Fibroblast of skin of left quadriceps (primary cell): ENCODE measurements around the gene ZNF793.

ENCODE experiments used
- DNase-seq, 2 experiments: peaks; one replicate each; pipeline ENCODE4 v3.0.0-alpha.2; 2013; ENCODE audit warnings: low read depth in 2 of 2

Gene ZNF793

DNA sequence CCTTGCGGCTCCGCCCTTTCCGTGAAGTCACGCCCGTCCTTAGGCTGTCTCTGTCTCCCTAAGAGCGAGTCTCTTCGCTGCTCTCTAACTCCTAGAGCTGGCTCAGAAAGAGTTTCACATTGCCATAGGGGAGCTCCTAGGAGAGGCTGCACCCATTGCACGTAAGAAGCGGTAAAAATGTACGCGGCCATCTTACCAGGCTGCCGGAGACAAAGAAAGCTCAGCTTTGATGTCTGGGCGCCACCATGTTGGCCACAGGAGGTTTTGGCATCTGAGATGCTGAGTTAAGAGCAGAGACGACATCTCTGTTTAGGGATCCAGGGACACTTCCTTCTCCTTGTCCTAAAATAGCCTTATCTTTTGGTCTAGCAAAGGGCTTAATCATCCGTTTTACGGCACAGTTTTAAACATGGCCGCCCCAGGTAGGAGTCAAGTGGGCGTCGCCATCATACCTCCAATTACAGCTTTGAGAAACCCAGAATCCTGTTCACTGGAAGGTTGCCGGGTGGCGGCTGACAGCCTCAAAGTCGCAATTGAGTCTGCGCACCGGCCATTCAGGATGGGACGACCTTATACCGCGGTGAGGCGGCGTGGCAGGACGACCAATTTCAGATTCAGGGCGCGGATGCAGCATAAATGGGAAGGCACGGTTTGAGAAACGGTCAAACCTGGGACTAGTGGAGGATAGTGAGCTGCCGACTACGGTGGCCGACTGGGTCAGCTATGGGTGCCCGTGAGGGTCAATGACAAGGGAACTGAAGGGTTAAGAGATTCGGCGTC, at the start of gene ZNF793:
Gene ZNF793, plus strand, starts transcription at position 553 of the 780 bp plus-strand sequence. CDS start 16,501 bp downstream, outside the sequence.
- DNase-seq: peak; percentile 55 to 58

DNA sequence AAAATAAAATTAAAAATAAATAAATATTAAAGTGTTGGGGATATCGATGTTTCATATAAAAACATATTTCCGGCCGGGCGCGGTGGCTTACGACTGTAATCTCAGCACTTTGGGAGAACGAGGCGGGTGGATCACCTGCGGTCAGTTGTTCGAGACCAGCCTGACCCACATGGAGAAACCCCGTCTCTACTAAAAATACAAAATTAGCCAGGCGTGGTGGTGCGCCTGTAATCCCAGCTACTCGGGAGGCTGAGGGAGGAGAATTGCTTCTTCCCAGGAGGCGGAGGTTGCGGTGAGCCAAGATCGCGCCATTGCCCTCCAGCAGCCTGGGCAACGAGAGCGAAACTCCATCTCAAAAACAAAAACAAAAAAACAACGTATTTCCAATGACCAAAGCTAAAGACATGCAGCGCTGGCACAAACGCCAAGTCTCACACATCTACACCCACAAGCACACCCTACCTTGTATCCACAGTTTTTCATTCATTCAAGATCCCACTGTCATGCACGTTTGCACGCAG, 40.4 kb upstream of the ZNF793 start:
- no peak for DNase-seq

- DNase-seq: peak; percentile 88
These were observed 39.7 kb upstream of the ZNF793 start, which contains the start of gene ZNF569 for GRCh38 chr19:37466798-37467607. ZNF569 (minus strand) TSS chr19:37467444; CDS start chr19:37444921, 22,523 bp downstream.

DNA sequence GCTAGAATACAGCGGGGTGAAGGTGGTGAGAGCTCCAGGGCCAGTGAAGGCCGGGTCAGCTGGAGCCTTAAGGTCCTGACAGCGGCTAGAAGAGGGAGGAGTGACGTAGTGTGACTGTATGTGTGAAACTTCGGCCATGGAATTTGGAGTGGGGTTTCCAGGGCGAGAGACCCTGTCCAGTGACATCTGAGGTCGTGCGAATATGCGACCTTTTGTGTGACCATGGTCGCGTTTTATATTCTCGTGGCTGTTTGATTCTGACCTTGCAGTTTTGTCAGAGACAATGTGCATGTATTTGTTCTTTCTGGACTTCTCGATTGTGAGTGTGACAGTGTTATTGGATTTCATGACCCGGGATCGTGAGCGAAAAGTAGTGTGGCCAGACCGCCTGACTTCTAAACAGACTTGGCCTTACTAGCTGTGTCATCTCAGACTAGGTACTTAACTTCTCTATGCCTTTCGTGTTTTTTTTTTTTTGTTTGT, 39.1 kb upstream of the ZNF793 start:
- no peak for DNase-seq

DNA sequence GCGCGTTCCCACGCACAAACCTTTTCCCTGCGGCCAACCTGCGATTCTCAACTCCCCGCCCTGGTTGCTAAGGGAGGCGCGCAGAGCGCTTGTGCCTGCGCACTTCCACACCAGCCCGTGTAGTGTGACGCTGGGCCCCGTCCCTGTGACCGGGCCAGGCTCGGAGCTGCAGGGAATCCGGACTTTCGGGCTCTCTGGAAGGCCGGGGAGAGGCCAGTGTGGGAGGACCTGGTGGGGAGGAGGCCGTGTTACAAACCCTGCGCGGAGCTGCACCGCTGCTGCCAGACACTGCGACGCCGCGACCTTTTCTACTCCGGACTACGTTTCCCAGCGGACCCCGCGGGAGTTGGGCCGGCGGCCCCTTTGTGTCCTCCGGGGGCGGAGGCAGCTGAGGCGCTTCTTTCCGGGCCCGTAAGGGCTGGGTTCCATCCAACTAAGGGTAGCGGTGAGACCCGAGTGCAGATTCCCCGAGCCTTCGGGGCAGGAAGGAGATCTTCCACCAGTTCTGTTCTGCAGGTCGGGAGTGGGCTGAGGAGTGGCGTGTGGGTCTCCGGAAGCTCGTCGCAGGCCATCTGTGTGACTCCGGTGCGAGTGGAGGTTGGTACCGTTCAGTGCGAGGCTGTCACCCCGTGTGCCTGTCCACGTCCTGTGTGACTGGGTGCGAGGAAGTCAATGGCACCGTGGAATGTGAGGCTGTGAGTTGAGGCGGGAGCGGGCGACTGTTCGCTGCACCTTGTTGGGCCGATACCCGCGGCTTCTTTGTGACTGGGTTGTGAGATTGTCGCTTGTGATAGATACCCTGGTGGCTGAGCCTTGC, 37.6 kb upstream of the ZNF793 start, which contains the start of gene ZNF570:
Gene ZNF570, plus strand, starts transcription at position 396 of the 817 bp plus-strand sequence. CDS start 999 bp downstream, outside the sequence.
- DNase-seq: peak; percentile 70 to 71

DNA sequence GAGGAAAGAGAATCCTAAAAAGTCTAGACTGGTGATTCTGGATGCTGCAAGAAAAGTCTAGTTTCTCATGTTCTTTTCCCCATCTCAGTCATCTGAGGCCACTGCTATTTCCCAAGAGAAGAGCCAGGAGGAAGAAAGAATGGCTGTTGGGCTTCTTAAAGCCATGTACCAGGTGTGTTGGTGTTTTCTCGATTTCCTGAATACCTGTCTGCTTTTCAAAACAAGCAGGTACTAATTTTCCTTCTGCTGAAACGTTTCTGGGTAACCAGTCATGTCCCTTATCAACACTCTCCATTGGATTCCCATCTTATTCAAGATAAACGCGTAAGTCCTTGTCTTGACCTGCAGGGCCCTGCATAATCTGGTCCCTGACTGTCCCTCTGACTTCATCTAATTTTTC, 36.5 kb upstream of the ZNF793 start:
- DNase-seq: no peak

DNA sequence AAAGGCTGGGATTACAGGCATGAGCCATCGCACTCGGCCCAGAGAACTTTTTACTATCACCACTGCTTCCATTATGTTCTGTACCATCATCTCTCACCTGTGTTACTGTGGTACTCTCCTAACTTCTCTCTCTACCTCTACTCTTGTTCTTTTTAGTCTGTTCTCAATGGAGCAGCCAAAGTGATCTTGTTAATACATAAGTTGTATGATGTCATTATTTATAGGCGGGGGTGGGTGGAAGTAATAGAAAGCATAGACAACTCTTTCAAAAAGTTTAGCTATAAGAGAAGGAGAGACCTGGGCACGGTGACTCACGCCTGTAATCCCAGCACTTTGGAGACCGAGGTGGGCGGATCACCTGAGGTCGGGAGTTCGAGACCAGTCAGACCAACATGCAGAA, 34.6 kb upstream of the ZNF793 start:
- no peak for DNase-seq

- no peak for DNase-seq
These were observed 22.2 kb upstream of the ZNF793 start for GRCh38 chr19:37484406-37485168.

- no peak for DNase-seq
These were observed 14.5 kb upstream of the ZNF793 start for GRCh38 chr19:37492213-37492612.

- DNase-seq: no peak
These were observed 767 bp upstream of the ZNF793 start for GRCh38 chr19:37505958-37506386.

DNA sequence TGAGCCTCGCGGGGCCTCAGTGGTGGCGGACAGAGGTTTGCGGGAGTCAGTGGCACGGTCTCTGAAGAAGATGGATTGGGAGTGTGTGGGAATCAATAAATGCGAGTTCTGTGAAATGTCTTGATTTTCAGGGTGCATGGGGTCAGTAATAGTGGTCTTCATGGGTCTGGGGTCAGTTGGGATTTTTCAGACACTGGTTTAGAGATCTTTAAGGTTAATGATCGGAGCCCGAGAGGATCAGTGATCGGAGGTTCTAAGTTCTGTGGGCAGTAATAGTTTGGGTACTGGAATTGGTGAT, 377 bp downstream of the ZNF793 start:
- no peak for DNase-seq

DNA sequence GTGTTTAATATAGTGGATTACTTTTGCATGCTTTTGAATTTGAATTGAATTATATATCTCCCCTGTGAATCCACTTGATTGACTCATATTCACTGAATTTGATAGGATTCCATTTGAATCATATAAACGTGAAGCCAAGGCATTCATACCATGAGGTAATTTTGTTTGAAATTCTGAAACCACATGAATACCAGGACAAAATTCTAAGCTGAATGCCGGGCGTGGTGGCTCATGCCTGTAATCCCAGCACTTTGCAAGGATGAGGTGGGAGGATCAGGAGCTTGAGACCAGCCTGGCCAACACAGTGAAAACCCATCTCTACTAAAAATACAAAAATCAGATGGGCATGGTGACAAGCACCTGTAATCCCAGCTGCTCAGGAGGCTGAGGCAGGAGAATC, 4.4 kb downstream of the ZNF793 start:
- no peak for DNase-seq

- no peak for DNase-seq
These were observed 5.1 kb downstream of the ZNF793 start for GRCh38 chr19:37511821-37512220.

GRCh38 chr19:37513397-37513796, 6.7 kb downstream of the ZNF793 start:
- DNase-seq: no peak

- DNase-seq: no peak
These were observed 13.2 kb downstream of the ZNF793 start for GRCh38 chr19:37519890-37520289.

DNA sequence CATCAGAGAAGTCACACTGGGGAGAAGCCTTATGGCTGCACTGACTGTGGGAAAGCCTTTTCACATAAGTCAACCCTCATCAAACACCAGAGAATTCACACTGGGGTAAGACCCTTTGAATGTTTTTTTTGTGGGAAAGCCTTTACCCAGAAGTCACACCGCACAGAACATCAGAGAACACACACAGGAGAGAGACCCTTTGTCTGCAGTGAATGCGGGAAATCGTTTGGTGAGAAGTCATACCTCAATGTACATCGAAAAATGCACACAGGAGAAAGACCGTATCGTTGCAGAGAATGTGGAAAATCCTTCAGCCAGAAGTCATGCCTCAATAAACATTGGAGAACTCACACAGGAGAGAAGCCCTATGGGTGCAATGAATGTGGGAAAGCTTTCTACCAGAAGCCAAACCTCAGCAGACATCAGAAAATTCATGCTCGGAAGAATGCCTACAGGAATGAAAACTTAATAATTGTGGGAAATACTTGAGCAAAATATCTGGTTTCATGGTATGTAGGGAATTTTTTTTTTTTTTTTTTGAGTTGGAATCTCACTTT, 30.7 kb downstream of the ZNF793 start:
- DNase-seq: no peak

- DNase-seq: peak; percentile 47 to 55
These were observed 44.6 kb downstream of the ZNF793 start for GRCh38 chr19:37551129-37551993.

DNA sequence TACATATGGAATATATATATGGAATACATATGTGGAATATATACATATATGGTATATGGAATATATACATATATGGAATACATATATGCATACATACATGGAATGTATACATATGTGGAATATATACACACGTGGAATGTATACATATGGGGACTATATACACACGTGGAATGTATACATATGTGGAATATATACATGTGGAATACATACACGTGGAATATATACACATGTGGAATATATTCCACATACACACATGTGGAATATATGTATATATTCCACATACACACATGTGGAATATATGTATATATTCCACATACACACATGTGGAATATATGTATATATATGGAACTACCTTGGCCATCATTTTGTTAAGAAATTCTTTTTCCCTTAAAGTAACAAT, 56.8 kb downstream of the ZNF793 start:
- DNase-seq: no peak

DNA sequence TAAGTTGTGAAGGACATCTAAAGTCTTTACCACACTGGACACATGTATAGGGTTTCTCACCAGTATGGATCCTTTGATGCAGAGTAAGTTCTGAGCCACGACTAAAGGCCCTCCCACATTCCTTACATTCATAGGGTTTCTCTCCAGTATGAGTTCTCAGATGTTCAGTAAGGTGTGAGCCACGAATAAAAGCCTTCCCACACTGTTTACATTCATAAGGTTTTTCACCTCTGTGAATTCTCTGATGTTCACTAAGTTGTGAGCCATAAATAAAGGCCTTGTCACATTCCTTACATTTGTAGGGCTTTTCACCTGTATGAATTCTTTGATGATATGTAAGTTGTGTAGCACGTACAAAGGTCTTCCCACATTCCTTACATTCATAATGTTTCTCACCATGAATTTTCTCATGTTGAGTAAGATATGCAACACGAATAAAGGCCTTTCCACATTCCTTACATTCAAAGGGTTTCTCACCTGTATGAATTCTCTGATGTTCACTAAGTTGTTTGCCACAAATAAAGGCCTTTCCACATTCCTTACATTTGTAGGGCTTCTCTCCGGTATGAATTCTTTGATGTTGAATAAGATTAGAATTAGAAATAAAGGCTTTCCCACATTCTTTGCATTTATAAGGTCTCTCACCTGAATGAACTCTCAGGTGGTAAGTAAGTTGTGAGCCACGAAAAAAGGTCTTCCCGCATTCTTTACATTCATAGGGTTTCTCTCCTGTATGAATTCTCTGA, 58.1 kb downstream of the ZNF793 start:
- no peak for DNase-seq
